Fibroblast of lung (primary cell): ENCODE results near the gene ATP23. TPM values are rescaled to one million over a fixed set of nuclear protein-coding genes. Genes with fewer than 3 reads are reported as not detected.

ENCODE experiments used
- DNase-seq, 2 donors: peaks; one replicate each; pipeline versions ENCODE4 v3.0.0 to v3.0.0-alpha.2; 2010; ENCODE audit warnings: low read depth in 2 of 2
- H2AFZ ChIP-seq: 2 replicates; pipeline ENCODE4 v1.5.1; 2012; ENCODE audit warnings: low read length, control low read depth, inconsistent platforms
- H3K27ac ChIP-seq: 2 replicates; pipeline ENCODE4 v1.5.1; 2011; ENCODE audit warnings: low read length, control low read depth; ENCODE audit not compliant: insufficient read depth
- H3K27me3 ChIP-seq: 2 replicates; pipeline ENCODE4 v1.5.1; 2011; ENCODE audit warnings: mild to moderate bottlenecking, low read length; ENCODE audit not compliant: control insufficient read depth, insufficient read depth
- H3K36me3 ChIP-seq: 2 replicates; pipeline ENCODE4 v1.5.1; 2011; ENCODE audit warnings: low read length; ENCODE audit not compliant: control insufficient read depth, insufficient read depth
- H3K4me1 ChIP-seq: 2 replicates; pipeline ENCODE4 v1.5.1; 2011; ENCODE audit warnings: low read length; ENCODE audit not compliant: control insufficient read depth, insufficient read depth; ENCODE audit errors: extremely low read depth
- H3K4me2 ChIP-seq: 2 replicates; pipeline ENCODE4 v1.5.1; 2011; ENCODE audit warnings: low read length, control low read depth; ENCODE audit not compliant: insufficient read depth; ENCODE audit errors: extremely low read depth
- H3K4me3 ChIP-seq, 4 experiments: fragments of 200-600 bp in 1 of 4; sonication (generic) in 1 of 4; replicated peaks in 1 of 4; 2 replicates each; pipeline ENCODE4 v1.5.1; 2011 to 2016; ENCODE audit warnings: low read length in 4 of 4, low read depth in 3 of 4, mild to moderate bottlenecking in 3 of 4, control low read depth in 2 of 4, inconsistent platforms in 1 of 4, mixed read lengths in 1 of 4; ENCODE audit not compliant: insufficient read depth in 1 of 4; ENCODE audit errors: control extremely low read depth in 1 of 4
- H3K79me2 ChIP-seq: 2 replicates; pipeline ENCODE4 v1.5.1; 2012; ENCODE audit warnings: mild to moderate bottlenecking, low read length, inconsistent platforms; ENCODE audit not compliant: control insufficient read depth, insufficient read depth
- H3K9ac ChIP-seq: 2 replicates; pipeline ENCODE4 v1.5.1; 2011; ENCODE audit warnings: mild to moderate bottlenecking, low read length, control low read depth; ENCODE audit not compliant: insufficient read depth
- H3K9me3 ChIP-seq: 2 replicates; pipeline ENCODE4 v1.5.1; 2012; ENCODE audit warnings: low read depth, low read length; ENCODE audit not compliant: control insufficient read depth, insufficient read depth
- H4K20me1 ChIP-seq: 2 replicates; pipeline ENCODE4 v1.5.1; 2011; ENCODE audit warnings: low read length; ENCODE audit not compliant: control insufficient read depth, insufficient read depth; ENCODE audit errors: extremely low read depth
- EZH2 ChIP-seq: IDR thresholded peaks from 2 replicates; pipeline ENCODE4 v1.5.1; 2012; ENCODE audit warnings: low read length, control low read depth, mild to moderate bottlenecking; ENCODE audit errors: missing control alignments
- polyA plus RNA-seq, 2 donors: library from polyadenylated mRNA; depleted of rRNA in 1 of 2; stranded (reverse) in 1 of 2; unstranded in 1 of 2; fragments of >200 nt; gene quantifications; 2 replicates each; pipeline ENCODE4 v1.2.1, GENCODE V29; 2011 to 2012; ENCODE audit warnings: missing spikeins in 1 of 2
- total RNA-seq: library from RNA; depleted of rRNA; stranded (reverse); fragments of >200 nt; gene quantifications from 2 replicates; pipeline ENCODE4 v1.2.1, GENCODE V29; 2014
- TF ChIP-seq, protein P1 (sequence below), 2 donors: IDR thresholded peaks in 1 of 2; conservative IDR thresholded peaks in 1 of 2; 1 replicate in 1 of 2; 2 replicates in 1 of 2; pipeline ENCODE4 v1.5.1; 2011 to 2012; ENCODE audit warnings: low read length in 2 of 2, control low read depth in 1 of 2, inconsistent platforms in 1 of 2, low read depth in 1 of 2, mild to moderate bottlenecking in 1 of 2

Gene ATP23
- total and polyA plus RNA-seq, 2 donors (not counting 1 experiment from before 2014, with no cell fraction given): 4.8 to 9.4 TPM

DNA sequence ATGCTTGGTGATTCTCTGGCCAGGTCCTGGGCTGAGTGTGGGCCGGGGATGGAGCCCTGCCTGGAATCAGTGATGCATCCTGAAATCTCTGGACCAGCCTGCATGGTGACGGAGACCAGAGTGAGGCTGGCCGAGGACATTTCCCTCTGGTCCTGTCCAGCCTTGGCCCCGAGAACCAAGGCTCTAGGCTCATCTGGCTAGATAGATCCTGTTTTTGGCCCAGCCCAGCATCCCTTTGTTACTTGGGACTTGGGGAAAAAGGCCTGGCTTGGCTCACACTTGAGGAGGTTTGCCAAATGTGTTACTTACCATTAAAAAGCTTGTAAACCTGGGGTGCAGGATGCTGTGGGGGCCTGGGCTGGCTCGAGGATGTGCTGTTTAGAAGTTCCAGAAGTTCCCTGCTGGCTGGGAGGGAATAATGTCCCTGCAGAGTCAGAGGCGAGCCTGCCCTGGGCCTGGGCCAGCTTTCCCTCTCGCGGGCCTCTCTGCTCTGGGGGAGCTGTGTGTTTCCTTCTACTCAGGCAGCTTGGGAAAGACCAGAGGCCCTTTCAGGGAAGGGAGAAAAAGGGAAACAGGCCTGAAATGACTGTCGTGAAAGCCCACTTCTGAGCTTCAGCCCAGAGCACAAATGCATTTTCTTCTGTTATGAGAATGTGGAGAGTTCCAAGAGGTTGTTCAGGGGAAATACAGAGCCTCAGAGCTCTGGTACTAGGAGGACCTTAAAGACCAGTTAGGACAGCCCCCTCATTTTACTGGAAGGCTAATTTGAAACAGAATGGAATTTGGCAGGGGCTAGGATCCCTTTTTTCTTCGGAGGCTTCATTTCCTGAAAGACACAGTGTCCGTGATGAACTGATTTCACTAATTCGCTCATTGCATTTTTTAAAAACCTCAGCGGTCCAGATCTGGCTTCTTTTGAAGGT lies 47.7 kb upstream of the ATP23 start:
- H3K9ac ChIP-seq: peak overlapping the region; percentile 29

DNA sequence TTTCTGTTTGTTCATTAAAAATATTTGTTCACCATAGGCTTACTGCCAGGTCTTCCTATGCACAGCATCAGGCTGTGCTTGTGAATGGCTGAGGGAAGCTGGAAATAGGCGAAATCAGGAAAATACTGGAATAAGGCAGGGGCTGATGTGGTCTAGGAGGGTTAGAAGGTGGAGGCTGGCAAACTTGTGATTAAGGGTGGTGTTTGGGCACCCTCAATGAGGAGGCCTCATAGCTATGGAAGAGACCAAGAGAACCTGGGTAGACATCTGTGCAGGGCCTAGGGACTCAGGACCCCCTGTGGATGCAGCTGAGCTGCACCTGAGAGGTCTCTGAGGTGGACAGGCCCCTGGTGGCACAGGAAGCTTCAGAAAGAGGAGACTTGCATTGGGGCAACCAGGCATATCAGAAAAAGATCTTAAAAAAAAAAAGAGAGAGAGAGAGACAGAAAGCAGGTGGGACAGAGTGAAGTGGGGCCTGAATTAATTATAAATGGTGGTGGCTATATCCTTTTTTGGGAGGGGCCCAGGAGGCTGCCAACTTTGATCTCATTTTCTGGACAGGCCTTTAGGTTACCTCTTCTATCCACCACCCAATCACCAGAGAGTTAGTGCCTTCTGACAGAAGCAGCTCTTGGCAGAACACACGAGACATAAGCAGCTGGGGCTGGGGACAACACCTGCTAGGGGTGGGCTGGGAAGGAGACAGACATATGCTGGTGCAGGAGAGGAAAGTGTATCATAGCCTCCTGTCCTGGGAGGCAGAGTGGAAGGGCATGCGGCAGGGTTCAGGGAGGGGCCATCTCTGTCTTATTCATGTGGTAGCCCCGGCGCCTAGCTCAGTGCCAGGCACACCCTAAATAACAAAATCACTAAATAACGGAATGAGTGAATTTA lies 46.7 kb upstream of the ATP23 start:
- no peak overlapping the region for H2AFZ ChIP-seq
- no peaks in the 10 kb centered on the region for H3K36me3 ChIP-seq
- H3K9ac ChIP-seq: no peak overlapping the region
- H4K20me1 ChIP-seq: no peaks in the 10 kb centered on the region
- no peaks in the 10 kb centered on the region for H3K9me3 ChIP-seq
- peak overlapping the region; percentile 93 for H3K27ac ChIP-seq
- no peak for TF ChIP-seq EZH2
- TF ChIP-seq, protein P1, sequence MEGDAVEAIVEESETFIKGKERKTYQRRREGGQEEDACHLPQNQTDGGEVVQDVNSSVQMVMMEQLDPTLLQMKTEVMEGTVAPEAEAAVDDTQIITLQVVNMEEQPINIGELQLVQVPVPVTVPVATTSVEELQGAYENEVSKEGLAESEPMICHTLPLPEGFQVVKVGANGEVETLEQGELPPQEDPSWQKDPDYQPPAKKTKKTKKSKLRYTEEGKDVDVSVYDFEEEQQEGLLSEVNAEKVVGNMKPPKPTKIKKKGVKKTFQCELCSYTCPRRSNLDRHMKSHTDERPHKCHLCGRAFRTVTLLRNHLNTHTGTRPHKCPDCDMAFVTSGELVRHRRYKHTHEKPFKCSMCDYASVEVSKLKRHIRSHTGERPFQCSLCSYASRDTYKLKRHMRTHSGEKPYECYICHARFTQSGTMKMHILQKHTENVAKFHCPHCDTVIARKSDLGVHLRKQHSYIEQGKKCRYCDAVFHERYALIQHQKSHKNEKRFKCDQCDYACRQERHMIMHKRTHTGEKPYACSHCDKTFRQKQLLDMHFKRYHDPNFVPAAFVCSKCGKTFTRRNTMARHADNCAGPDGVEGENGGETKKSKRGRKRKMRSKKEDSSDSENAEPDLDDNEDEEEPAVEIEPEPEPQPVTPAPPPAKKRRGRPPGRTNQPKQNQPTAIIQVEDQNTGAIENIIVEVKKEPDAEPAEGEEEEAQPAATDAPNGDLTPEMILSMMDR (conservative IDR thresholded peaks at IDR 0.05 in 1 of 2, IDR thresholded peaks at IDR 0.05 in 1 of 2; ENCODE audit: low read depth in 1 of 2, low read length in 2 of 2): no peak
- H3K4me3 ChIP-seq: peak overlapping the region in 2 of 4 experiments; percentile 40 to 43
- peak overlapping the region; percentile 74 for H3K4me2 ChIP-seq
- H3K4me1 ChIP-seq: peaks cover 60% of the 10 kb centered on the region
- DNase-seq: no peak
- no peaks in the 10 kb centered on the region for H3K79me2 ChIP-seq
- H3K27me3 ChIP-seq: no peaks in the 10 kb centered on the region

More for the DNA sequence above, 47.7 kb upstream of the ATP23 start:
- Histone ChIP-seq H3K79me2 (no peaks in the 10 kb centered on the region), H3K9me3 (no peaks in the 10 kb centered on the region), H3K27ac (peak overlapping the region; percentile 93), H3K36me3 (no peaks in the 10 kb centered on the region), H3K4me3 (peak overlapping the region in 2 of 4 experiments; percentile 40 to 43), H3K4me1 (peaks cover 64% of the 10 kb centered on the region), H4K20me1 (no peaks in the 10 kb centered on the region), H3K27me3 (no peaks in the 10 kb centered on the region), H3K4me2 (peak overlapping the region; percentile 74), H2AFZ (peak overlapping the region; percentile 12)
- DNase-seq: peak; percentile 84 to 97
- TF ChIP-seq, protein P1 (conservative IDR thresholded peaks at IDR 0.05 in 1 of 2, IDR thresholded peaks at IDR 0.05 in 1 of 2; ENCODE audit: low read depth in 1 of 2, low read length in 2 of 2): no peak
- TF ChIP-seq EZH2: no peak
